HEK293 (cell line): ENCODE measurements around the gene CNTN4.

Experiments
- CTCF ChIA-PET: fragments of 350-600 bp; formaldehyde crosslinking; extraction: SDS; loops from one replicate; lab custom pipeline; 2021; ENCODE audit warnings: antibody characterized with exemption; lab: Yijun Ruan, JAX
- POLR2A ChIA-PET: fragments of 300-600 bp; formaldehyde crosslinking; extraction: SDS; loops from one replicate; lab custom pipeline; 2020; ENCODE audit warnings: antibody characterized with exemption, inconsistent platforms; lab: Yijun Ruan, JAX
- H3K27ac ChIP-seq: fragments of 200-500 bp; sonication (Bioruptor generic); 2 replicates; pipeline ENCODE4 v1.5.1; 2014; ENCODE audit warnings: low read depth, low read length, control low read depth, inconsistent platforms; ENCODE audit errors: extremely low read depth
- H3K36me3 ChIP-seq, 2 experiments: fragments of 200-500 bp in 1 of 2; sonication (Bioruptor generic) in 1 of 2; 1 replicate in 1 of 2; 2 replicates in 1 of 2; pipeline ENCODE4 v1.5.1; 2014 to 2017; ENCODE audit warnings: inconsistent platforms in 2 of 2, low read length in 2 of 2; ENCODE audit not compliant: control insufficient read depth in 2 of 2, insufficient read depth in 1 of 2
- H3K4me1 ChIP-seq: fragments of 200-500 bp; sonication (Bioruptor generic); 2 replicates; pipeline ENCODE4 v1.5.1; 2014; ENCODE audit warnings: mild to moderate bottlenecking, low read length, inconsistent platforms; ENCODE audit not compliant: control insufficient read depth, insufficient read depth
- H3K4me3 ChIP-seq: 2 replicates; pipeline ENCODE4 v1.5.1; 2011; ENCODE audit warnings: low read depth, mild to moderate bottlenecking, control low read depth, low read length, moderate library complexity
- H3K9me3 ChIP-seq: fragments of 200-500 bp; sonication (Bioruptor generic); 2 replicates; pipeline ENCODE4 v1.5.1; 2014; ENCODE audit warnings: low read depth, low read length, inconsistent platforms; ENCODE audit not compliant: control insufficient read depth, insufficient read depth
- TCF7L2 ChIP-seq: IDR thresholded peaks from 2 replicates; pipeline ENCODE4 v1.6.1; 2011; ENCODE audit warnings: low read depth, mild to moderate bottlenecking, inconsistent platforms, low read length, moderate library complexity, borderline replicate concordance
- ZBTB1 ChIP-seq: fragments of 450-650 bp; formaldehyde crosslinking; IDR thresholded peaks from 2 replicates; pipeline ENCODE4 v1.5.1; 2016; ENCODE audit warnings: missing biosample characterization, missing genetic modification characterization
- ZBTB20 ChIP-seq: fragments of 450-650 bp; formaldehyde crosslinking; IDR thresholded peaks from 2 replicates; pipeline ENCODE4 v1.5.1; 2016; ENCODE audit warnings: missing biosample characterization, missing genetic modification characterization
- ZBTB48 ChIP-seq: fragments of 450-650 bp; formaldehyde crosslinking; IDR thresholded peaks from 2 replicates; pipeline ENCODE4 v1.5.1; 2016; ENCODE audit warnings: missing biosample characterization, missing genetic modification characterization
- ZBTB49 ChIP-seq: fragments of 450-650 bp; formaldehyde crosslinking; IDR thresholded peaks from 2 replicates; pipeline ENCODE4 v1.5.1; 2016; ENCODE audit warnings: missing biosample characterization, missing genetic modification characterization, low read depth
- ZNF2 ChIP-seq: fragments of 450-650 bp; formaldehyde crosslinking; IDR thresholded peaks from 2 replicates; pipeline ENCODE4 v1.5.1; 2016; ENCODE audit warnings: missing biosample characterization, missing genetic modification characterization
- ZNF266 ChIP-seq: fragments of 450-650 bp; formaldehyde crosslinking; IDR thresholded peaks from 2 replicates; pipeline ENCODE4 v1.5.1; 2016; ENCODE audit warnings: missing biosample characterization, missing genetic modification characterization, low read depth
- ZNF423 ChIP-seq: fragments of 450-650 bp; formaldehyde crosslinking; IDR thresholded peaks from 2 replicates; pipeline ENCODE4 v1.5.1; 2016; ENCODE audit warnings: missing biosample characterization, missing genetic modification characterization
- ZNF449 ChIP-seq: fragments of 450-650 bp; formaldehyde crosslinking; IDR thresholded peaks from 2 replicates; pipeline ENCODE4 v1.5.1; 2017; ENCODE audit warnings: missing biosample characterization, mild to moderate bottlenecking, missing genetic modification characterization, moderate library complexity
- ZNF549 ChIP-seq: fragments of 450-650 bp; IDR thresholded peaks from 2 replicates; pipeline ENCODE4 v1.5.1; 2018; ENCODE audit warnings: missing biosample characterization, missing genetic modification characterization, mild to moderate bottlenecking, inconsistent platforms, moderate library complexity
- ZNF645 ChIP-seq: fragments of 450-650 bp; formaldehyde crosslinking; IDR thresholded peaks from 2 replicates; pipeline ENCODE4; 2016; ENCODE audit warnings: missing biosample characterization, missing genetic modification characterization
- ZNF785 ChIP-seq: fragments of 450-650 bp; formaldehyde crosslinking; IDR thresholded peaks from 2 replicates; pipeline ENCODE4 v1.5.1; 2016; ENCODE audit warnings: missing biosample characterization, missing genetic modification characterization
- ZNF843 ChIP-seq: fragments of 450-650 bp; formaldehyde crosslinking; IDR thresholded peaks from 2 replicates; pipeline ENCODE4 v1.5.1; 2016; ENCODE audit warnings: missing biosample characterization, missing genetic modification characterization
- ZXDB ChIP-seq: fragments of 450-650 bp; formaldehyde crosslinking; IDR thresholded peaks from 2 replicates; pipeline ENCODE4 v1.5.1; 2016; ENCODE audit warnings: missing biosample characterization, missing genetic modification characterization

Gene CNTN4

GRCh38 chr3:2774481-2775249 is 676.0 kb downstream of the CNTN4 start:
- no peaks in the 10 kb centered on the region for H3K9me3 ChIP-seq
- no peaks in the 10 kb centered on the region for H3K4me1 ChIP-seq
- no peak overlapping the region for H3K4me3 ChIP-seq
- CTCF ChIA-PET, result no interaction called here
- TF ChIP-seq ZXDB (tag by site-specific recombination), result no peak
- no peak for TF ChIP-seq ZBTB49
- TF ChIP-seq ZBTB1 (tag by site-specific recombination), result no peak
- no peak for TF ChIP-seq ZNF449 (tag by site-specific recombination)
- no peak for TF ChIP-seq TCF7L2
- no peak for TF ChIP-seq ZNF843 (tag by site-specific recombination)
- TF ChIP-seq ZNF645, result no peak
- TF ChIP-seq, all 188 proteins: peak for 0
- Histone ChIP-seq H3K36me3 (no peaks in the 10 kb centered on the region), H3K27ac (no peak overlapping the region)
- POLR2A ChIA-PET, result no interaction called here

GRCh38 chr3:2783261-2783660 is 684.6 kb downstream of the CNTN4 start:
- POLR2A ChIA-PET, result no interaction called here
- CTCF ChIA-PET, result no interaction called here
- Histone ChIP-seq H3K4me3 (no peak overlapping the region), H3K27ac (no peak overlapping the region), H3K9me3 (no peaks in the 10 kb centered on the region), H3K36me3 (no peaks in the 10 kb centered on the region), H3K4me1 (no peaks in the 10 kb centered on the region)
- TF ChIP-seq ZNF549 (no peak), ZNF785 (tag by site-specific recombination) (no peak), ZBTB48 (tag by site-specific recombination) (no peak), ZNF423 (tag by site-specific recombination) (no peak), ZNF2 (tag by site-specific recombination) (no peak), ZNF266 (tag by site-specific recombination) (no peak), ZXDB (tag by site-specific recombination) (no peak)

GRCh38 chr3:2784627-2785026 is 686.0 kb downstream of the CNTN4 start:
- Histone ChIP-seq H3K4me1 (no peaks in the 10 kb centered on the region), H3K9me3 (no peaks in the 10 kb centered on the region), H3K36me3 (no peaks in the 10 kb centered on the region), H3K27ac (no peak overlapping the region), H3K4me3 (no peak overlapping the region)
- TF ChIP-seq ZBTB20 (tag by site-specific recombination), result no peak
- CTCF ChIA-PET, result no interaction called here
- POLR2A ChIA-PET, result no interaction called here
